ENCODE data around the gene EML6. TPM values are rescaled to one million over a fixed set of nuclear protein-coding genes. Genes with fewer than 3 reads are reported as not detected.
A peak's percentile ranks its signal among the peaks of the same experiment; 100 is the strongest.

The EML6 gene
- total and polyA plus RNA-seq, 5 experiments from 2014 or later, result 0.03 to 3.3 (median 1.4) TPM; not detected in 2

- POLR2A ChIA-PET, result no interaction called here
- Mint-ChIP-seq H3K27ac (no peak overlapping the region), H3K36me3 (peaks cover 0 to 7% (median 0%) of the 10 kb centered on the region in 3 donors), H3K4me3 (no peak overlapping the region), H3K4me1 (no peaks in the 10 kb centered on the region), H3K27me3 (peaks cover 6 to 21% (median 21%) of the 10 kb centered on the region in 5 donors), H3K9me3 (peaks cover 0 to 3% (median 0%) of the 10 kb centered on the region in 9 donors)
- DNase-seq (no peak), ATAC-seq (no peak)
Measured at GRCh38 chr2:54735636-54736035, 12.2 kb downstream of the EML6 start.

GRCh38 chr2:54738281-54738680, 14.8 kb downstream of the EML6 start:
- Mint-ChIP-seq H3K4me1 (no peaks in the 10 kb centered on the region), H3K36me3 (peaks cover 0 to 5% (median 0%) of the 10 kb centered on the region in 3 donors), H3K9me3 (no peaks in the 10 kb centered on the region), H3K27ac (no peak overlapping the region), H3K4me3 (no peak overlapping the region), H3K27me3 (peaks cover 6 to 35% (median 18%) of the 10 kb centered on the region in 5 donors)
- no peak for ATAC-seq
- no peak for DNase-seq
- POLR2A ChIA-PET, result no interaction called here

- H3K4me1 Mint-ChIP-seq, result no peaks in the 10 kb centered on the region
- peaks cover 0 to 35% (median 11%) of the 10 kb centered on the region in 5 donors for H3K27me3 Mint-ChIP-seq
- no peaks in the 10 kb centered on the region for H3K9me3 Mint-ChIP-seq
- H3K4me3 Mint-ChIP-seq, result no peak overlapping the region
- DNase-seq (no peak), ATAC-seq (no peak)
- H3K27ac Mint-ChIP-seq, result no peak overlapping the region
- POLR2A ChIA-PET, result no interaction called here
- no peaks in the 10 kb centered on the region for H3K36me3 Mint-ChIP-seq
Measured at GRCh38 chr2:54740333-54740732, 16.9 kb downstream of the EML6 start.

- ATAC-seq (no peak), DNase-seq (no peak)
- Mint-ChIP-seq H3K9me3 (no peaks in the 10 kb centered on the region), H3K27me3 (peaks cover 0 to 35% (median 11%) of the 10 kb centered on the region in 5 donors), H3K4me3 (no peak overlapping the region), H3K4me1 (no peaks in the 10 kb centered on the region), H3K36me3 (no peaks in the 10 kb centered on the region), H3K27ac (no peak overlapping the region)
- POLR2A ChIA-PET, result no interaction called here
Measured at GRCh38 chr2:54741250-54741649, 17.8 kb downstream of the EML6 start.

- DNase-seq (no peak), ATAC-seq (no peak)
- no peak overlapping the region for H3K27ac Mint-ChIP-seq
- H3K27me3 Mint-ChIP-seq, result no peaks in the 10 kb centered on the region
- POLR2A ChIA-PET, result no interaction called here
- H3K4me3 Mint-ChIP-seq, result no peak overlapping the region
- no peaks in the 10 kb centered on the region for H3K9me3 Mint-ChIP-seq
- H3K4me1 Mint-ChIP-seq, result no peaks in the 10 kb centered on the region
- peaks cover 0 to 4% (median 0%) of the 10 kb centered on the region in 3 donors for H3K36me3 Mint-ChIP-seq
Measured at GRCh38 chr2:54750040-54750439, 26.6 kb downstream of the EML6 start.

GRCh38 chr2:54752439-54752838, 29.0 kb downstream of the EML6 start:
- no peak overlapping the region for H3K27ac Mint-ChIP-seq
- no peak for ATAC-seq
- POLR2A ChIA-PET, result no interaction called here
- peaks cover 0 to 8% (median 0%) of the 10 kb centered on the region in 4 donors for H3K4me1 Mint-ChIP-seq
- DNase-seq, result no peak
- H3K36me3 Mint-ChIP-seq, result peaks cover 0 to 4% (median 0%) of the 10 kb centered on the region in 3 donors
- no peak overlapping the region for H3K4me3 Mint-ChIP-seq
- H3K9me3 Mint-ChIP-seq, result no peaks in the 10 kb centered on the region
- no peaks in the 10 kb centered on the region for H3K27me3 Mint-ChIP-seq

GRCh38 chr2:54755641-54756326, 32.3 kb downstream of the EML6 start:
- Mint-ChIP-seq H3K27ac (no peak overlapping the region), H3K36me3 (peaks cover 0 to 4% (median 0%) of the 10 kb centered on the region in 3 donors), H3K4me1 (peaks cover 0 to 16% (median 0%) of the 10 kb centered on the region in 4 donors), H3K9me3 (no peaks in the 10 kb centered on the region), H3K27me3 (peaks cover 0 to 3% (median 0%) of the 10 kb centered on the region in 5 donors), H3K4me3 (no peak overlapping the region)
- ATAC-seq, result no peak
- POLR2A ChIA-PET, result no interaction called here
- no peak for DNase-seq

- no peak for DNase-seq
- no peaks in the 10 kb centered on the region for H3K9me3 Mint-ChIP-seq
- POLR2A ChIA-PET, result no interaction called here
- H3K27me3 Mint-ChIP-seq, result peaks cover 0 to 3% (median 0%) of the 10 kb centered on the region in 5 donors
- H3K4me1 Mint-ChIP-seq, result peaks cover 0 to 16% (median 0%) of the 10 kb centered on the region in 4 donors
- peaks cover 0 to 4% (median 0%) of the 10 kb centered on the region in 3 donors for H3K36me3 Mint-ChIP-seq
- no peak overlapping the region for H3K4me3 Mint-ChIP-seq
- H3K27ac Mint-ChIP-seq, result no peak overlapping the region
- ATAC-seq, result no peak
Measured at GRCh38 chr2:54757500-54757899, 34.0 kb downstream of the EML6 start.

GRCh38 chr2:54758951-54759350, 35.5 kb downstream of the EML6 start:
- H3K4me1 Mint-ChIP-seq, result peaks cover 0 to 16% (median 0%) of the 10 kb centered on the region in 4 donors
- DNase-seq, result no peak
- H3K27ac Mint-ChIP-seq, result no peak overlapping the region
- peaks cover 0 to 4% (median 0%) of the 10 kb centered on the region in 3 donors for H3K36me3 Mint-ChIP-seq
- H3K4me3 Mint-ChIP-seq, result no peak overlapping the region
- no peaks in the 10 kb centered on the region for H3K9me3 Mint-ChIP-seq
- H3K27me3 Mint-ChIP-seq, result peaks cover 0 to 3% (median 2%) of the 10 kb centered on the region in 5 donors
- POLR2A ChIA-PET, result no interaction called here
- ATAC-seq, result no peak

GRCh38 chr2:54760310-54760709, 36.8 kb downstream of the EML6 start:
- H3K27ac Mint-ChIP-seq, result no peak overlapping the region
- DNase-seq (no peak), ATAC-seq (no peak)
- POLR2A ChIA-PET, result no interaction called here
- peaks cover 0 to 16% (median 0%) of the 10 kb centered on the region in 4 donors for H3K4me1 Mint-ChIP-seq
- no peak overlapping the region for H3K4me3 Mint-ChIP-seq
- H3K27me3 Mint-ChIP-seq, result peaks cover 0 to 3% (median 2%) of the 10 kb centered on the region in 5 donors
- no peaks in the 10 kb centered on the region for H3K36me3 Mint-ChIP-seq
- no peaks in the 10 kb centered on the region for H3K9me3 Mint-ChIP-seq

GRCh38 chr2:54763636-54764291, 40.3 kb downstream of the EML6 start:
- H3K27ac Mint-ChIP-seq, result no peak overlapping the region
- peaks cover 0 to 9% (median 0%) of the 10 kb centered on the region in 4 donors for H3K4me1 Mint-ChIP-seq
- H3K9me3 Mint-ChIP-seq, result no peaks in the 10 kb centered on the region
- ATAC-seq (no peak), DNase-seq (no peak)
- H3K4me3 Mint-ChIP-seq, result no peak overlapping the region
- no peaks in the 10 kb centered on the region for H3K36me3 Mint-ChIP-seq
- POLR2A ChIA-PET, result no interaction called here
- peaks cover 0 to 2% (median 0%) of the 10 kb centered on the region in 5 donors for H3K27me3 Mint-ChIP-seq

- H3K4me3 Mint-ChIP-seq, result no peak overlapping the region
- no peaks in the 10 kb centered on the region for H3K36me3 Mint-ChIP-seq
- ATAC-seq (peak in 1 of 2 donors; percentile 56), DNase-seq (peak in 1 of 10 donors; percentile 6)
- POLR2A ChIA-PET, result no interaction called here
- H3K4me1 Mint-ChIP-seq, result peaks cover 0 to 9% (median 0%) of the 10 kb centered on the region in 4 donors
- H3K27ac Mint-ChIP-seq, result peak overlapping the region in 2 of 10 donors; percentile 9 to 32
- no peaks in the 10 kb centered on the region for H3K9me3 Mint-ChIP-seq
- peaks cover 0 to 4% (median 1%) of the 10 kb centered on the region in 5 donors for H3K27me3 Mint-ChIP-seq
Measured at GRCh38 chr2:54767921-54768320, 44.5 kb downstream of the EML6 start.

GRCh38 chr2:54768772-54769428, 45.4 kb downstream of the EML6 start:
- Mint-ChIP-seq H3K27ac (no peak overlapping the region), H3K36me3 (no peaks in the 10 kb centered on the region), H3K4me3 (no peak overlapping the region), H3K9me3 (peaks cover 0 to 2% (median 0%) of the 10 kb centered on the region in 9 donors), H3K27me3 (peaks cover 0 to 4% (median 0%) of the 10 kb centered on the region in 5 donors), H3K4me1 (peaks cover 0 to 9% (median 0%) of the 10 kb centered on the region in 4 donors)
- POLR2A ChIA-PET, result no interaction called here
- DNase-seq (no peak), ATAC-seq (no peak)
